Astrocyte of the spinal cord (primary cell): ENCODE results near the gene TRMT61A.

ENCODE experiments used
- DNase-seq: peaks from one replicate; pipeline ENCODE4 v3.0.0; 2011; ENCODE audit warnings: low read depth, low spot score
- H3K4me3 ChIP-seq: 2 replicates; pipeline ENCODE4 v1.5.1; 2011; ENCODE audit warnings: low read depth, mild to moderate bottlenecking, low read length, moderate library complexity
- CTCF ChIP-seq: IDR thresholded peaks from 2 replicates; pipeline ENCODE4 v1.5.1; 2012; ENCODE audit warnings: low read depth, mild to moderate bottlenecking, low read length, inconsistent platforms
- in situ Hi-C: cut with HindIII; loops from 2 replicates; pipeline ENCODE4 v1.10.0; 2017; ENCODE audit warnings: low sequenced_read_pairs

The TRMT61A gene

GRCh38 chr14:103560691-103561090 is 31.7 kb downstream of the TRMT61A start:
- in situ Hi-C loops, result no loop called here
- no peak overlapping the region for H3K4me3 ChIP-seq
- TF ChIP-seq CTCF, result no peak
- no peak for DNase-seq

GRCh38 chr14:103561381-103562178 is 32.6 kb downstream of the TRMT61A start:
- peak; percentile 54 for DNase-seq
- in situ Hi-C loops, result no loop called here
- TF ChIP-seq CTCF, result no peak
- H3K4me3 ChIP-seq, result peak overlapping the region; percentile 93

- in situ Hi-C loops, result no loop called here
- DNase-seq, result no peak
- peak overlapping the region; percentile 93 for H3K4me3 ChIP-seq
- TF ChIP-seq CTCF, result no peak
Measured at GRCh38 chr14:103562179-103562428, 33.1 kb downstream of the TRMT61A start.

- DNase-seq, result peak; percentile 84
- in situ Hi-C loops, result no loop called here
- no peak for TF ChIP-seq CTCF
Measured at GRCh38 chr14:103562429-103563225, 33.6 kb downstream of the TRMT61A start, which contains the start of the genes BAG5 and COA8. Gene BAG5 (minus strand): TSS chr14:103562657. CDS start chr14:103561164, 1,493 bp downstream. Gene COA8 (plus strand): TSS chr14:103562960. CDS start chr14:103563002, 42 bp downstream.

GRCh38 chr14:103563226-103563620 is 34.2 kb downstream of the TRMT61A start:
- TF ChIP-seq CTCF, result no peak
- peak overlapping the region; percentile 93 for H3K4me3 ChIP-seq
- in situ Hi-C loops, result no loop called here
- no peak for DNase-seq

More at GRCh38 chr14:103562429-103563225, 33.6 kb downstream of the TRMT61A start, which contains the start of the genes BAG5 and COA8:
- H3K4me3 ChIP-seq, result peak within 1 kb of the TSS; percentile 93

GRCh38 chr14:103563844-103564505 is 35.0 kb downstream of the TRMT61A start:
- DNase-seq, result no peak
- TF ChIP-seq CTCF, result no peak
- in situ Hi-C loops, result no loop called here
- peak overlapping the region; percentile 93 for H3K4me3 ChIP-seq
